ENCODE measurements around the gene C10orf67. TPM values are rescaled to one million over a fixed set of nuclear protein-coding genes. Genes with fewer than 3 reads are reported as not detected.
"Not testable (repeated sequence)": the region's sequence is repeated elsewhere in the genome, so short reads cannot be mapped to it uniquely, and the experiment has no call there.

C10orf67 gene
- total RNA-seq, 1 donor from 2014 or later, result 0.33 TPM

DNA sequence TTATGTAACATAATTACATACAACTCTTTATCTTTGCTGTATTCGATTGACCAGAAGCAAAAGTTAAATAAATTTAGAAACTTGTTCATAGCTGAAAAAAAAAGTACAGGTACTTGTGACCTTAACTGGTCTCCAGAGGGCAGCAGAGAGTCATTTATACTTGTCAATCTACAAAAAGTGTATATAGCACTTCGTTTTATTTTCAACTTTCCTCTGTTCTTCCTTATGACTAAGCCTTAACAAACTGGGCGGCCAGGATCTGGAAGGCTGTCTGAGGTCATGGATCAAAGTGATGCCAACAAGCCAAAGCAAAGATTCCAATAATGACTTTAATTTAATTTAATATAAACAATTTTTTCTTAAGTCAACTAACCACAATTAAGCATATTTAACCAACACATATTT is 29.8 kb downstream of the C10orf67 start:
- peak; percentile 57 for DNase-seq (ENCODE audit: low read depth, low spot score)
- Mint-ChIP-seq H3K27ac (ENCODE audit: unreplicated experiment) (no peak overlapping the region), H3K9me3 (no peaks in the 10 kb centered on the region), H3K4me1 (no peaks in the 10 kb centered on the region), H3K36me3 (ENCODE audit: low read depth) (no peaks in the 10 kb centered on the region), H3K27me3 (ENCODE audit: low read depth) (peaks cover 12% of the 10 kb centered on the region), H3K4me3 (no peak overlapping the region)
- TF ChIP-seq, protein P1, sequence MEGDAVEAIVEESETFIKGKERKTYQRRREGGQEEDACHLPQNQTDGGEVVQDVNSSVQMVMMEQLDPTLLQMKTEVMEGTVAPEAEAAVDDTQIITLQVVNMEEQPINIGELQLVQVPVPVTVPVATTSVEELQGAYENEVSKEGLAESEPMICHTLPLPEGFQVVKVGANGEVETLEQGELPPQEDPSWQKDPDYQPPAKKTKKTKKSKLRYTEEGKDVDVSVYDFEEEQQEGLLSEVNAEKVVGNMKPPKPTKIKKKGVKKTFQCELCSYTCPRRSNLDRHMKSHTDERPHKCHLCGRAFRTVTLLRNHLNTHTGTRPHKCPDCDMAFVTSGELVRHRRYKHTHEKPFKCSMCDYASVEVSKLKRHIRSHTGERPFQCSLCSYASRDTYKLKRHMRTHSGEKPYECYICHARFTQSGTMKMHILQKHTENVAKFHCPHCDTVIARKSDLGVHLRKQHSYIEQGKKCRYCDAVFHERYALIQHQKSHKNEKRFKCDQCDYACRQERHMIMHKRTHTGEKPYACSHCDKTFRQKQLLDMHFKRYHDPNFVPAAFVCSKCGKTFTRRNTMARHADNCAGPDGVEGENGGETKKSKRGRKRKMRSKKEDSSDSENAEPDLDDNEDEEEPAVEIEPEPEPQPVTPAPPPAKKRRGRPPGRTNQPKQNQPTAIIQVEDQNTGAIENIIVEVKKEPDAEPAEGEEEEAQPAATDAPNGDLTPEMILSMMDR (conservative IDR thresholded peaks at IDR 0.05), result peak; percentile 92

DNA sequence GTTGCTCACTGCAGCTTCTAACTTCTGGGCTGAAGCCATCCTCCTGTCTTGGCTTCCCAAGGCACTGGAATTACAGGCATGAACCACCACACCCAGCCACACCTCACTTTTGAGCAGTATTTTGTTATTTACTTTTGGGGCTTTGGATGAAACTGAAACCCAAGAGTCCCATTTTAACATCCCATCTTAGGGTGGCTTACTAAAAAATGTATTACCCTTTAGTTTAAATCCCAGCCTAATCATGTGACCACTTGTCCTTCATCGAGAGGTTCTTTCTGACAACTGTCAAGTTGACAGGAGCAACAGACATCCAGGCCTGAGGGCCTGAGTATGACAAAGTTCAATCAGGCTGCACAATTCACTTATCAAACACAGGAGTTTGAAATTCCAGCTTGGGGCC is 33.6 kb downstream of the C10orf67 start:
- Mint-ChIP-seq H3K4me1 (no peaks in the 10 kb centered on the region), H3K9me3 (no peaks in the 10 kb centered on the region), H3K4me3 (no peak overlapping the region), H3K36me3 (ENCODE audit: low read depth) (no peaks in the 10 kb centered on the region), H3K27ac (ENCODE audit: unreplicated experiment) (no peak overlapping the region), H3K27me3 (ENCODE audit: low read depth) (peaks cover 29% of the 10 kb centered on the region)
- TF ChIP-seq, protein P1 (conservative IDR thresholded peaks at IDR 0.05), result no peak
- DNase-seq (ENCODE audit: low read depth, low spot score), result no peak

DNA sequence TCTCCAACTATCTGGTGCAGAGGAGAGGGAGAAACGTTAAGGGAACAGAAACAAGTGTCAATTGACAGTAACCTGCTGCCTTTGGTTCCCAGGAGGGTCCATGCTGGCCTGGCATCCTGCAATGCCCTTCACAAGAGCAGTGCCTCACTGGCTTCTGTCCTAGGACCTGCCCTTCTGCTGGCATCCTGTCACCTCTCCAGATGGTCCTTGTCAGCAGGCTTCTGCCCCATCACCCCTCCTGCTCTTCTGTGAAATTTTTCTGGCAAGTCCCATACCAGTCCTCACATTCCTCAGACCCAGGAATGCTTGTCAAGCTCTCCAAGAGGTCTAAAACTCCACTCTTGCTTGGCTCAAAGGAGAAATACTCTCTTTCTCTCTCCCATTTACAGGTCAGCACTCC is 34.2 kb downstream of the C10orf67 start:
- H3K27me3 Mint-ChIP-seq (ENCODE audit: low read depth), result peaks cover 29% of the 10 kb centered on the region
- no peaks in the 10 kb centered on the region for H3K9me3 Mint-ChIP-seq
- H3K4me1 Mint-ChIP-seq, result no peaks in the 10 kb centered on the region
- no peaks in the 10 kb centered on the region for H3K36me3 Mint-ChIP-seq (ENCODE audit: low read depth)
- TF ChIP-seq, protein P1 (conservative IDR thresholded peaks at IDR 0.05), result no peak
- no peak overlapping the region for H3K27ac Mint-ChIP-seq (ENCODE audit: unreplicated experiment)
- H3K4me3 Mint-ChIP-seq, result no peak overlapping the region
- DNase-seq (ENCODE audit: low read depth, low spot score), result no peak

DNA sequence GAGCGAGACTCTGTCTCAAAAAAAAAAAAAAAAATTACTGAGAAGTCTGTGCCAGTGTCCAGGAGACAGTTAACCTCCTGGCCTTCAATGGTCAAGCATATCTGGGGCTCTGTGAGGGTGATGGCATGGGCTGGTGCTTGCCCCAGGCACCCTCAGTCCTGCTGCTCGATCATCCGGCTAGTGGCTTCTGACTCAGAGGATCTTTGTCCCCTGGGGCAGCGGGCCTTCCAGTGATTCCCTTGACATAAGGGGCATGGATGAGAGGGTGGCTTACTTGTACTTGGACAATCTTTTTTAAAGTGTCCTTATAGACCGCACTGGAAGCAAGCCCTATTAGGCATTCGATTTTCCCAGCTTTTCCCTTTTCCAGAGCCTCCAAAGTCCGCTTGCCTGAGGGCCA is 44.6 kb downstream of the C10orf67 start:
- not testable (repeated sequence) for H3K4me3 Mint-ChIP-seq, H3K9me3 Mint-ChIP-seq
- peaks cover 11% of the 10 kb centered on the region for H3K27me3 Mint-ChIP-seq (ENCODE audit: low read depth)

DNA sequence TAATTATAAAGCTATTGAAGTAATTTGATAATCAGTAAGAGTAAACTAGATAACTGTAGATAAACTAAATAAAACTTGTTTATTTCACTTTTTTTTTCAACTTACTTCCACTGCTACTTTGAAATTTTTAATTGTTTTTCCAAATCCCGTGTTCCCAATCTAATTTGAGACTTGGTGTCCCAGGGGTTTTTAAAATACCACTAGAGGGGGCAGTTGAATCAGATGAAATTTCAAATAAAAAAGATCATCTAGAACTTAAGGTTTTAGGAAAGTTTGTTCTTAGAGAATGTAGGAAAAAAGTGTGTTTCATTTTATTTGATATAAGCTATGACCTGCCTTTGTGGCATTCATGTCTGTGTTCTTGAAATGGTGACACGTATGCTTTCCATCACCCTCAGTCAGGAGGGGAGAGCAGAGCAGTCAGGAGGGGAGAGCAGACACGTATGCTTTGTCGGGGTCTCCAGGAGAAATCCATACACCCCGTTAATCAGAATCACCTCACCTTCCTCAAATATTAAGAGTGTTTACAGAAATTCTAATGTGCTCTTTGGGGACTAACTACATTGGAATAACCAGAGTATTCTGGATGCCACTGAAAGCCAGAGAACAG is 49.9 kb downstream of the C10orf67 start:
- Mint-ChIP-seq H3K9me3 (no peaks in the 10 kb centered on the region), H3K4me1 (peaks cover 16% of the 10 kb centered on the region), H3K4me3 (no peak overlapping the region), H3K36me3 (ENCODE audit: low read depth) (no peaks in the 10 kb centered on the region), H3K27ac (ENCODE audit: unreplicated experiment) (no peak overlapping the region), H3K27me3 (ENCODE audit: low read depth) (peaks cover 38% of the 10 kb centered on the region)
- no peak for DNase-seq (ENCODE audit: low read depth, low spot score)
- TF ChIP-seq, protein P1 (conservative IDR thresholded peaks at IDR 0.05), result peak; percentile 70

More for the DNA sequence above, 44.6 kb downstream of the C10orf67 start:
- not testable (repeated sequence) for DNase-seq (ENCODE audit: low read depth, low spot score); H3K36me3 Mint-ChIP-seq (ENCODE audit: low read depth); H3K27ac Mint-ChIP-seq (ENCODE audit: unreplicated experiment); H3K4me1 Mint-ChIP-seq

DNA sequence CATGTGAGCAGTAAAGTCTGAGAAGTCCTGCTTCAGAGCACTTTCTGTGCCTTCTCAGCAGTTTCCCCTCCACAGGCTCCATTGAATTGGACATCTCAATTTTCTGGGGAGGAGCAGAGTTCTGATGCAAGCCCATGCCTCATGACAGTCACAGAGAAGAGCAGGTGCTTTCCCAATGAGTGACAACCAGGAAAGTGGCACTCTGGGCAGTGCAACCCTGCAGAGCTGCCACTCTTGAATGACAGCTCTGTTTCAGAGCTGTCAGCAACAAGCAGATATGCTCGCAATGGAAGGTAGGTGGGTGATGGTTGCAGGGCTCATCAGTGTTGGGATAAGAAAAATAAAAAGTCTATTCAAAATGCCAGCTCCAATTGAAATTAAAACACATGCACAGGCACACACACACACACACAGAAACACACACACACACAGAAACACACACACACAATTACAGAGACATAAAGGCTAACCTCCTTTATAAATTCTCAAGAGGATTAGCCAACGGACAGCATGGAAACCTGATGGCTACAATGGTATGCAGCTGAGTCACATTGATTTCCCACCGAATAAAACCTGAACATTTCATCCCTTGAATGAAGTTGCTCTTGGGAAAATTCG is 50.5 kb downstream of the C10orf67 start:
- peaks cover 44% of the 10 kb centered on the region for H3K27me3 Mint-ChIP-seq (ENCODE audit: low read depth)
- no peaks in the 10 kb centered on the region for H3K36me3 Mint-ChIP-seq (ENCODE audit: low read depth)
- H3K27ac Mint-ChIP-seq (ENCODE audit: unreplicated experiment), result no peak overlapping the region
- DNase-seq (ENCODE audit: low read depth, low spot score), result no peak
- peaks cover 16% of the 10 kb centered on the region for H3K4me1 Mint-ChIP-seq
- TF ChIP-seq, protein P1 (conservative IDR thresholded peaks at IDR 0.05), result no peak
- no peak overlapping the region for H3K4me3 Mint-ChIP-seq
- no peaks in the 10 kb centered on the region for H3K9me3 Mint-ChIP-seq
